ENCODE data around the gene USF2.

DNA sequence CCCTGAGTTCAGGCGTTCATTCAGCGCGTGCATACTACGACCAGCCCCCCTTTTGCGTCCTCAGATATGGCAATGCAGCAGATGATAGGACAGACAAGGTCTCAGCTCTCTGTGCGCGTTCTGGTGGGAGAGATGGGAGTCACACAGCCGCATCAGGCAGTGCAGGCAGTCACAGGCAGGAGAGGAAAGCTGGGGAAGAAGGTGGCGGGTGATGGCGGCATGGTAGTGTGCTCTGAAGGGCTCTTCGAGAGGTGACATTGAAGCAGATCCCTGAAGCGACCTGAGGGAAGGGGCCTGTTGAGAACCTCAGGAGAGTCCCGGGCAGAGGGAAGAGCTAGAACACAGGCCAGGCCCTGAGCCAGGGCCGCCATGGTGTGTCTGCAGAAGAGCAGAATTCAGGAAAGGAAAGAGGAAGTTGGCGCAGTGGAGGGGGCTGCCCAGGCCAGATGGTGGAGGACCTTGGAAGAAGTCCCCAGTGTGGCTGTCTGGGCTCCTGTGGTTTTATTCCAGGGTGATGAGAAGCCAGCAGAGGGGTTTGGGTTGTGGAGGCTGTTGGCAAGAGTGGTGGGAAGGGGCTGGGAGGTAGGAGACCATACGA, 3.5 kb downstream of the USF2 start:
- TF ChIP-seq CTCF (IDR thresholded peaks at IDR 0.05; ENCODE audit: low read depth, low read length) (no peak), EZH2phosphoT487 (IDR thresholded peaks at IDR 0.05; ENCODE audit: low read depth) (no peak)
